HG03280 (cell line): ENCODE measurements around the gene KIF26B.
"Not testable (repeated sequence)": the region's sequence is repeated elsewhere in the genome, so short reads cannot be mapped to it uniquely, and the experiment has no call there.

ENCODE experiments used
- ATAC-seq: cut with Tn5 transposase; IDR thresholded peaks from one replicate; pipeline ENCODE4 v1.9.1; 2021; ENCODE audit warnings: mild to moderate bottlenecking, moderate library complexity; ENCODE audit not compliant: unreplicated experiment

Gene KIF26B

DNA sequence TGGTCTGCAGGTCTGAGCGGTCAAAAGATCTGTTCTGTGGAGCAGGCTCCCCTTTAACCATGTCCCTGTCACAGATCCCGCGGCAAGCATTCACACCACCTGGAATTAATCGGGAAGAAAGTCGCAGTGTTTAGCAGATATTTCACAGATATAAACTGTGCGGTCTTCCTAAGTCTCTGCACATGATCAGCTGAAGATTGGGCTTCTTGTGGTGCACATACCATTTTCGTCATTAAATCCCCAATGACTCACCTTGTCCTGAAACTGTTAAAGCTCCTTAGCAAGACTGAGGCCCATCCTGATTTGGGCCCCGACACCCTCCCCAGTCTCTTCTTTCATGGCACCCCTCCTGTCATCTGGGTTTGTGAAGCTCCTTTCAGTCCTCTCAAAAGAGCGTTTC lies 158.8 kb downstream of the KIF26B start:
- no peak for ATAC-seq

- no peak for ATAC-seq
These were observed 162.0 kb downstream of the KIF26B start for GRCh38 chr1:245316784-245317183.

DNA sequence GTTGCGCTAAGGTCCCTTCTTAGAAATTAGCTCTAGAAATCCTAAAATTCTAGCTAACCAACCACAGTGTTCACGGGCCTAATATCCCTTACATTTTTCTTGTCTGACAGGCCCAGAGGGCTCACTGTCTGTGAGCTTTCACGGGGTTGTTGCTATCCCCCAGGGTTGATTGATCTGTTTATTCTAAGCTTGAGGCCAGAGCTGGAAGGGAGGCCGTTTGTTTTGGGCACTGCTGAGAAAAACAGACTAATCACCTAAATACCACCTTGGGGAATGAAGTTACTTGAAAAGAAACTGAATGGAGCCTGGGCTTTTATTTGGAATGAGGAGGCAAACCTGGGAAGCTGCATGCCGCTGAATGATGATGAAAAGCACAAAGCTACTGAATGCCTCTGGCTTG lies 162.4 kb downstream of the KIF26B start:
- no peak for ATAC-seq

DNA sequence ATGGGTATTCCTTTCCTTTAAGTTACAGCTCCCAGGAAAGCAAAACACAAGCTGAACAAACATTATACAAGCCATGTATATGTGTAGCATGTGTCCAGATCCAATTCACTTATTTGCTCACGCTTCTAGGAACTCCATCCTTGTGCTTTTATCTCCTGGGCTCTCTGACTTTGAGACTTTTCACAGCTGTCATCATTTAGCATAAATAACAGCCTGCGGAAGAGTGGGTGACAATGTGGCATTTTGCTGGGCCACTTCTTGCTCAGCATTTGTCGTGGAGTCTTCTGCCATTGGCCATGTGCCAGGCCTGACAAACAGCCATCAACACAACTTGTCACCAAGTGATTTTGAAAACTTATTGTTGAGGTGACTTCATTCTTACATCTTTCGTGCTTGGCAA lies 164.3 kb downstream of the KIF26B start:
- ATAC-seq = no peak

DNA sequence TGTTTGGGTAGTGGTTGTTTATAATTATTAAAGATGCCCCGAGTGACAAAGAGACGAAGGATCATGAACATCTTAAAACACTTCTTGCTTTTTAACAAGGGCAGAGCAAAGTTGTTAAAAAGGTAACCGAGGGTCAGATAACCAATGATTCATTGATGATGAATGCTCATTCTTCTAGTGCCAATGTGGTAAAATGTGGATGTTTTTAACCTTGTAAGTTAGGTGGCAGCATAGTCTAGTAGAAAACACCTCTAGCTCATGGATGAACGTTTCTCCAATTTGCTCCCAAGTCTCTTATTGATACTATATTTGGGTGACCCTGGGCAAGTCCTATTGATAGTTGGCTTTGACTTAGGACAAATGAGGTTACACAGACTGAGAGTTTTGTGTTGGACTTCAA lies 167.9 kb downstream of the KIF26B start:
- no peak for ATAC-seq

DNA sequence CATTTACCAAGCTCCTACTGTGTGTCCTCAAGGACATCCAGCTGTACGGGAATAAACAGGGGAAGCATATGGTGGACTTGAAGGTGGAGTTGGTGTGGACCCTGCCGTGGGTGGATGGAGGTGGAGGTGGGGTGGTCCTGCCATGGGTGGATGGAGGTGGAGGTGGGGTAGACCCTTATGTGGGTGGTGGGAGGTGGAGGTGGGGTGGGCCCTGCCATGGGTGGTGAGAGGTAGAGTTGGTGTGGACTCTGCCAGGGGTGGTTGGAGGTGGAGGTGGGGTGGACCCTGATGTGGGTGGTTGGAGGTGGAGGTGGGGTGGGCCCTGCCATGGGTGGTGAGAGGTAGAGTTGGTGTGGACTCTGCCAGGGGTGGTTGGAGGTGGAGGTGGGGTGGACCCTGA lies 169.0 kb downstream of the KIF26B start:
- not testable (repeated sequence) for ATAC-seq

DNA sequence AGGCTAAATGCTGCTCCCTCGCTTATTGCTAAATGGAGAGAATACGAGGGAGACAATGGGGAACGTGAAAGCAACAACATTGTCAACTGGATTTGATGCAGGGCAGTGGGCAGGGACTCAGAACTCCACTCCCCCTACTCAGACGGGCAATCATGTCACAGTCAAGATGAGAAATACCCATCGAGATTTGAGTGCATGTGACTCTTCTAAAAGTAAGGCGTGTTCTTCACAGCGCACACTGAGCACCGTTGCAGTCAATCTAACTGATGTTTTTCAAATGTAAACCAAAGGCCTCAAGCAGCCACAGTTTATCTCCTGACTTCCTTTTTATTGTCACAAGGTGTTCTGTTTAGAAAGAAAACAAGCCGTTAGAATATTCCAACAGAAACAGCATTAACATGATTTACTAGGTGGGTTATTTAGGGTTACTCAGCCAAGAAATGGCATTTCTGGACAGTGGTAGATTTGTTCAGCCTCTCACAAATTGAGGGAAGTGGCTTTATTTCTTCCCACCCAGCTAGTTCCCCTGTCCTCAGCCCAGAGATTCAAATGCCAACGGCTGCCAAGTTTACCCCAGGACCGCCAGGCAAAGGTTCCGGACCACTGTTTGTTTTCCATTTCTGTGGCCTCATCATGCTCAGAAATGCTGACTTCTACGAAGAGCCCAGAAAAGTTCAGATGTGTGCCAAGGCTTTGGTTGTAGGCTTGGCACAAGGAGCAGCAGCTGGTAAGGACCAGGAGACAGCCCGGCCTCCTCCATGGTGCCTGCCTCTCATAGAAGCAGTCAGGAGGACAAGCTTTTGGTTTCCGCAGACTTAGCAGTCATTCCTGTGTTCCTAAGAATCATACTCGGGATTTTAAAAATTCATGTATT lies 171.4 kb downstream of the KIF26B start:
- no peak for ATAC-seq

GRCh38 chr1:245327360-245327759 lies 172.6 kb downstream of the KIF26B start:
- ATAC-seq = no peak

GRCh38 chr1:245327842-245328241 lies 173.1 kb downstream of the KIF26B start:
- no peak for ATAC-seq

- no peak for ATAC-seq
These were observed 176.2 kb downstream of the KIF26B start for GRCh38 chr1:245330951-245331350.

- no peak for ATAC-seq
These were observed 177.3 kb downstream of the KIF26B start for GRCh38 chr1:245332085-245332484.

DNA sequence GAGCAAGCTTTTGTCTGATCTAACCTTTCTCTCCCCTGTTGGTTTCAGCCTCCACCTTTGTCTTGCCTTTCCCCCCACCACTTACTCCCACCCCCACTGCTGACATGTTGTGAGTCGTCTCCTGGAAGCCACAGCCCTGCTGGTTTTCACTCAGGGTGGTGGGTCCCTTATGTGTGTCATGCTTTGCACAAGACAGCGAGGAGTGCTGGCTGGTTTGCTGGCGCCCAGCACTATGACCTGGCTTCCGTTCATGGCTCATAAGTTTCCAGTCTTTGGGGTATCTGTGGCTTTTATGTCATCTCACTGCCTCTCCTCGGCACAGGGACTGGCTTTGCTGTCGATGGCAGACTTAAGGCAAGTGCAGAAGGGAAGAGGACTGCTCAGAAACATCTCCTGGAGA lies 177.7 kb downstream of the KIF26B start:
- no peak for ATAC-seq

GRCh38 chr1:245334235-245334634 lies 179.4 kb downstream of the KIF26B start:
- no peak for ATAC-seq

DNA sequence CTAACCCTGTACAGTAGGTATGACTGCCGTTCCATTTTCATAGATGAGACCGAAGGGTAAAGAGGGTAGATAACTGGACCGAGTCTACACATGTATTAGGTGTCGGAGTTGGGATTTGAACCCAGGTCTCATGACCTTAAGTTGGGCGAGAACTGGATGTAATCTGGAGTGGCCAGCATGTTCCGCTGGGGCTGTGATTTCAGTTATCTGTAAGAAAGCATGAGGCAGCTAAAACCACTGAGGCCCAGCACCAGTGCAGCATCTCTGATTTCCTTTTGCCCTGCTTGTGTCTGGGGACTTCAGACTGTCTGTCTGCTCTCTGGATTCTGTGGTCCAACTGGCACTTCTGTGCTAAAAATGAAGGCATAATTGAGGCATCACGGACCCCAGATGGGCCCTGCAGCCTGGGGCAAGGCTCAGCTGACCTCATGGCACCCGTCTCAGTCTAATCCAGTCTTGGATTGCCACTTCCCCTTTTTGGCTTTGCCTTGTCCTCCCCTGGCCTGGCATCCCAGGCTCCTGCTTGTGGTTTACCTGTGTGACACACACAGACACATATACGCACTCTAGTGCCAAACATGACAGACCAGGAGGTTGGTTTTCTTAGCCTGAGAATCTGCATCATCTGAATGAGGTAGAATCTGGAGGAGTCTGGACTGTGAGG lies 180.2 kb downstream of the KIF26B start:
- ATAC-seq = no peak

GRCh38 chr1:245335684-245336083 lies 180.9 kb downstream of the KIF26B start:
- not testable (repeated sequence) for ATAC-seq

DNA sequence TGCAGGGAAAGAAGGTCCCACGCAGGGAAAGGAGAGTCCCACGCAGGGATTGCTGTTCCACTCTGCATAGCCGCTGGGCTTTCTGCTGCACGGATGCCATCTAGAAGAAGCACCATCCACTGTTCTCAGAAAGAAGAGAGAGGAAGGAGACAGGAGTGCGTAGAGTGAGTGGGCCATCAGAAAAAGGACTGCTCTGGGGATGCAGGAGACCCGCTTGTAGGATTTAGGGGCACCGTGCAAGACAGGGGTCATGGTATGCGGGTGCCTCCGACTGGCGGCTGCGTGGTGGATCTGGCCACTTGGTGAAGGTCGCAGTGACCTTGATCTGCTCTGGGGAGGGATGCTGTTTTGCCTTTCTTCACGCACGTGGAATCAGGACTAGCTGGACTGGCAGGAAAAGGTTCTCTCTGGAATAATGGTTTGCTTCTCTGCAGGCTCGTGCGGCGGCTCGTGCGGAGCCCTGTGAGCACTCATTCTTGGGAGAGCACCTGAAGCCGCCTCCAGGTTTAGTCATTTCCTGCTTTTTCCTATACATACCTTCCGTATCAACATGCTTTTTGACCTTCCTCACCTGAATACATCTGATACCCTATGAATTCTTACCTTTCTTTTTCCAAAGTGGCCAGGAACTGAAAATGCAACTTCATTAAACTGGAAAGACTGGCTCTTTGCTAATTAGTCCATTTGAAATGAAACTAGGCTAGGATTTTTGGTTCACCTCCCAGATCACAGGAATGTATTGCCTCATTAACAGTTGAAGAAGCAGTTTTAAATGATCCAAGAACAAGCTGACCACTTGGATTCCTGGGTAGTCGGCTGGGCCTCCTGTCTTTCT lies 181.6 kb downstream of the KIF26B start:
- no peak for ATAC-seq

DNA sequence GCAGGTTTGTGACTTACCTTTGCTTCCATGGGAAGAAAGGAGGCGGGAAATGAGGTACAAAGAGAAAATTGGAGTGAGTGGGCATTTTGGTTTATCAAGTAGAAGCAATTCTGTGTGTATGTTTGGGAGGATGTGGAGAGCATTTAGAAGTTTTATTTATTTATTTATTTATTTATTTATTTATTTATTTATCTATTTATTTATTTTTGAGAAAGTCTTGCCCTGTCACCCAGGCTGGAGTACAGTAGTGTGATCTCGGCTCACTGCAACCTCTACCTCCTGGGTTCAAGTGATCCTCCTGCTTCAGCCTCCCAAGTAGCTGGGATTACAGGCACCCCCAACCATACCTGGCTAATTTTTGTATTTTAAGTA lies 182.2 kb downstream of the KIF26B start:
- not testable (repeated sequence) for ATAC-seq

GRCh38 chr1:245337829-245338484 lies 183.2 kb downstream of the KIF26B start:
- ATAC-seq = no peak

DNA sequence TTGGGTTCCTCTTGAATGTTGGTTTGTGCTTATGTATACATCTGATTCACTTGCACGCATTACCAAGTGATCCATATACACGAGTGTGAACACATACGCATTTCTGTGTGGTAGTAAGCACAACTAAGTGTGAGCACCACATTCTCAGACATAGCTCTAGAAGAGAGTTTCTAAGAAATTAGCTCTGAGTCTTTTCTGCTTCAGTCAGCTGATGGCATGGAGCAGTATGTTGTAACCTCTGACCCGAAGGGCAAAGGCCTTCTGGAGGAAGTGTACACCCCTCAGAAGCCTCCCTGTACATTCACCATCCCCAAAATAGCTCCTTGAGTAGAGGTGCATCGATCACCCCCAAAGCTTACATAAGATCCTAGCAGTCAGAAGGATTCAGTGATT lies 183.7 kb downstream of the KIF26B start:
- no peak for ATAC-seq

- ATAC-seq = no peak
These were observed 187.0 kb downstream of the KIF26B start for GRCh38 chr1:245341743-245342142.
